ENCODE data around the gene CD300LB.
"Not testable (repeated sequence)": the region's sequence is repeated elsewhere in the genome, so short reads cannot be mapped to it uniquely, and the experiment has no call there.

CD300LB gene

GRCh38 chr17:74514632-74515334 is 16.5 kb downstream of the CD300LB start:
- Histone ChIP-seq H3K4me3 (no peak overlapping the region), H3K9me3 (peaks cover 3% of the 10 kb centered on the region; the same call in 1 of the 2 replicates), H3K4me1 (no peaks in the 10 kb centered on the region), H3K27me3 (ENCODE audit: low read depth) (no peaks in the 10 kb centered on the region; the same call in 1 of the 2 replicates), H3K36me3 (replicated peaks) (no peaks in the 10 kb centered on the region)
- in situ Hi-C loops (cut with MboI; ENCODE audit: low sequenced_read_pairs) = no loop called here
- no peak for DNase-seq (ENCODE audit: low spot score in 2 of 2)

GRCh38 chr17:74513987-74514631 is 17.2 kb downstream of the CD300LB start:
- no peak overlapping the region for H3K4me3 ChIP-seq
- H3K36me3 ChIP-seq (replicated peaks) = no peaks in the 10 kb centered on the region
- H3K27me3 ChIP-seq (ENCODE audit: low read depth) = no peaks in the 10 kb centered on the region; the same call in 1 of the 2 replicates
- in situ Hi-C loops (cut with MboI; ENCODE audit: low sequenced_read_pairs) = no loop called here
- DNase-seq (ENCODE audit: low spot score in 2 of 2) = peak in 1 of 2 experiments; percentile 27
- H3K4me1 ChIP-seq = no peaks in the 10 kb centered on the region
- peaks cover 3% of the 10 kb centered on the region; the same call in 1 of the 2 replicates for H3K9me3 ChIP-seq

GRCh38 chr17:74512624-74513091 is 18.6 kb downstream of the CD300LB start:
- peaks cover 3% of the 10 kb centered on the region; the same call in 1 of the 2 replicates for H3K9me3 ChIP-seq
- no peaks in the 10 kb centered on the region for H3K36me3 ChIP-seq (replicated peaks)
- H3K27me3 ChIP-seq (ENCODE audit: low read depth) = peaks cover 3% of the 10 kb centered on the region; the same call in 1 of the 2 replicates
- H3K4me1 ChIP-seq = no peaks in the 10 kb centered on the region
- in situ Hi-C loops (cut with MboI; ENCODE audit: low sequenced_read_pairs) = no loop called here
- no peak for DNase-seq (ENCODE audit: low spot score in 2 of 2)
- H3K4me3 ChIP-seq = no peak overlapping the region

GRCh38 chr17:74512036-74512435 is 19.2 kb downstream of the CD300LB start:
- Histone ChIP-seq H3K36me3 (replicated peaks) (no peaks in the 10 kb centered on the region), H3K27me3 (ENCODE audit: low read depth) (peaks cover 3% of the 10 kb centered on the region; the same call in 1 of the 2 replicates), H3K4me3 (no peak overlapping the region), H3K9me3 (peaks cover 3% of the 10 kb centered on the region; the same call in 1 of the 2 replicates), H3K4me1 (no peaks in the 10 kb centered on the region)
- DNase-seq (ENCODE audit: low spot score in 2 of 2) = no peak
- in situ Hi-C loops (cut with MboI; ENCODE audit: low sequenced_read_pairs) = no loop called here

GRCh38 chr17:74508156-74508555 is 23.1 kb downstream of the CD300LB start:
- no peak for DNase-seq (ENCODE audit: low spot score in 2 of 2)
- Histone ChIP-seq H3K9me3 (no peaks in the 10 kb centered on the region), H3K27me3 (ENCODE audit: low read depth) (peaks cover 3% of the 10 kb centered on the region; the same call in 1 of the 2 replicates), H3K36me3 (replicated peaks) (no peaks in the 10 kb centered on the region), H3K4me3 (no peak overlapping the region), H3K4me1 (no peaks in the 10 kb centered on the region)
- in situ Hi-C loops (cut with MboI; ENCODE audit: low sequenced_read_pairs) = no loop called here

GRCh38 chr17:74503949-74504348 is 27.3 kb downstream of the CD300LB start:
- H3K27me3 ChIP-seq (ENCODE audit: low read depth); H3K9me3 ChIP-seq; H3K4me1 ChIP-seq; in situ Hi-C loops (cut with MboI; ENCODE audit: low sequenced_read_pairs); DNase-seq (ENCODE audit: low spot score in 2 of 2); H3K4me3 ChIP-seq; H3K36me3 ChIP-seq (replicated peaks): not testable (repeated sequence)

GRCh38 chr17:74502861-74503260 is 28.4 kb downstream of the CD300LB start:
- Histone ChIP-seq H3K4me1 (no peaks in the 10 kb centered on the region), H3K4me3 (no peak overlapping the region), H3K27me3 (ENCODE audit: low read depth) (peaks cover 6% of the 10 kb centered on the region), H3K9me3 (no peaks in the 10 kb centered on the region), H3K36me3 (replicated peaks) (no peaks in the 10 kb centered on the region)
- in situ Hi-C loops (cut with MboI; ENCODE audit: low sequenced_read_pairs) = no loop called here
- DNase-seq (ENCODE audit: low spot score in 2 of 2) = no peak

GRCh38 chr17:74499992-74500391 is 31.3 kb downstream of the CD300LB start:
- in situ Hi-C loops (cut with MboI; ENCODE audit: low sequenced_read_pairs) = no loop called here
- no peaks in the 10 kb centered on the region for H3K4me1 ChIP-seq
- peaks cover 5% of the 10 kb centered on the region for H3K27me3 ChIP-seq (ENCODE audit: low read depth)
- no peak overlapping the region for H3K4me3 ChIP-seq
- H3K36me3 ChIP-seq (replicated peaks) = no peaks in the 10 kb centered on the region
- no peak for DNase-seq (ENCODE audit: low spot score in 2 of 2)
- no peaks in the 10 kb centered on the region for H3K9me3 ChIP-seq

- no peaks in the 10 kb centered on the region for H3K36me3 ChIP-seq (replicated peaks)
- no peak overlapping the region for H3K4me3 ChIP-seq
- H3K4me1 ChIP-seq = no peaks in the 10 kb centered on the region
- H3K9me3 ChIP-seq = no peaks in the 10 kb centered on the region
- H3K27me3 ChIP-seq (ENCODE audit: low read depth) = peaks cover 4% of the 10 kb centered on the region
- in situ Hi-C loops (cut with MboI; ENCODE audit: low sequenced_read_pairs) = no loop called here
- no peak for DNase-seq (ENCODE audit: low spot score in 2 of 2)
Observed at GRCh38 chr17:74497471-74497870, 33.8 kb downstream of the CD300LB start.

GRCh38 chr17:74493331-74493833 is 37.9 kb downstream of the CD300LB start:
- DNase-seq (ENCODE audit: low spot score in 2 of 2) = peak; percentile 59 to 81
- H3K9me3 ChIP-seq = no peaks in the 10 kb centered on the region
- no peaks in the 10 kb centered on the region for H3K27me3 ChIP-seq (ENCODE audit: low read depth)
- H3K4me1 ChIP-seq = no peaks in the 10 kb centered on the region
- in situ Hi-C loops (cut with MboI; ENCODE audit: low sequenced_read_pairs) = no loop called here
- H3K36me3 ChIP-seq (replicated peaks) = no peaks in the 10 kb centered on the region
- H3K4me3 ChIP-seq = no peak overlapping the region

- Histone ChIP-seq H3K36me3 (replicated peaks) (no peaks in the 10 kb centered on the region), H3K9me3 (no peaks in the 10 kb centered on the region), H3K27me3 (ENCODE audit: low read depth) (no peaks in the 10 kb centered on the region), H3K4me3 (no peak overlapping the region), H3K4me1 (no peaks in the 10 kb centered on the region)
- in situ Hi-C loops (cut with MboI; ENCODE audit: low sequenced_read_pairs) = no loop called here
- DNase-seq (ENCODE audit: low spot score in 2 of 2) = no peak
Observed at GRCh38 chr17:74491626-74492025, 39.6 kb downstream of the CD300LB start.

GRCh38 chr17:74490716-74491115 is 40.6 kb downstream of the CD300LB start:
- Histone ChIP-seq H3K4me1 (no peaks in the 10 kb centered on the region), H3K36me3 (replicated peaks) (no peaks in the 10 kb centered on the region), H3K9me3 (no peaks in the 10 kb centered on the region), H3K4me3 (no peak overlapping the region), H3K27me3 (ENCODE audit: low read depth) (no peaks in the 10 kb centered on the region)
- in situ Hi-C loops (cut with MboI; ENCODE audit: low sequenced_read_pairs) = no loop called here
- no peak for DNase-seq (ENCODE audit: low spot score in 2 of 2)

- in situ Hi-C loops (cut with MboI; ENCODE audit: low sequenced_read_pairs); H3K4me3 ChIP-seq; H3K36me3 ChIP-seq (replicated peaks); H3K27me3 ChIP-seq (ENCODE audit: low read depth); H3K9me3 ChIP-seq; H3K4me1 ChIP-seq; DNase-seq (ENCODE audit: low spot score in 2 of 2): not testable (repeated sequence)
Observed at GRCh38 chr17:74488276-74488675, 43.0 kb downstream of the CD300LB start.

GRCh38 chr17:74485841-74486240 is 45.4 kb downstream of the CD300LB start:
- in situ Hi-C loops (cut with MboI; ENCODE audit: low sequenced_read_pairs) = no loop called here
- Histone ChIP-seq H3K36me3 (replicated peaks) (no peaks in the 10 kb centered on the region), H3K9me3 (no peaks in the 10 kb centered on the region), H3K4me1 (no peaks in the 10 kb centered on the region), H3K27me3 (ENCODE audit: low read depth) (peaks cover 3% of the 10 kb centered on the region; the same call in 1 of the 2 replicates), H3K4me3 (no peak overlapping the region)
- no peak for DNase-seq (ENCODE audit: low spot score in 2 of 2)

All from HAP-1 (cell line).